Fibroblast of mammary gland (primary cell): Measurements from ENCODE around the gene NID1.
A peak's percentile ranks its signal among the peaks of the same experiment; 100 is the strongest.
"Not testable (repeated sequence)": the region's sequence is repeated elsewhere in the genome, so short reads cannot be mapped to it uniquely, and the experiment has no call there.

Source experiments
- DNase-seq: peaks from one replicate; pipeline ENCODE4 v3.0.0-alpha.2; 2010; ENCODE audit warnings: low read depth
- H3K4me3 ChIP-seq: 2 replicates; pipeline ENCODE4 v1.5.1; 2011; ENCODE audit warnings: low read depth, mild to moderate bottlenecking, low read length, moderate library complexity; ENCODE audit not compliant: control insufficient read depth
- TF ChIP-seq, protein P1 (sequence below): conservative IDR thresholded peaks from 2 replicates; pipeline ENCODE4 v1.5.1; 2011; ENCODE audit warnings: low read depth, low read length, inconsistent platforms; ENCODE audit not compliant: control insufficient read depth, insufficient read depth

The NID1 gene

DNA sequence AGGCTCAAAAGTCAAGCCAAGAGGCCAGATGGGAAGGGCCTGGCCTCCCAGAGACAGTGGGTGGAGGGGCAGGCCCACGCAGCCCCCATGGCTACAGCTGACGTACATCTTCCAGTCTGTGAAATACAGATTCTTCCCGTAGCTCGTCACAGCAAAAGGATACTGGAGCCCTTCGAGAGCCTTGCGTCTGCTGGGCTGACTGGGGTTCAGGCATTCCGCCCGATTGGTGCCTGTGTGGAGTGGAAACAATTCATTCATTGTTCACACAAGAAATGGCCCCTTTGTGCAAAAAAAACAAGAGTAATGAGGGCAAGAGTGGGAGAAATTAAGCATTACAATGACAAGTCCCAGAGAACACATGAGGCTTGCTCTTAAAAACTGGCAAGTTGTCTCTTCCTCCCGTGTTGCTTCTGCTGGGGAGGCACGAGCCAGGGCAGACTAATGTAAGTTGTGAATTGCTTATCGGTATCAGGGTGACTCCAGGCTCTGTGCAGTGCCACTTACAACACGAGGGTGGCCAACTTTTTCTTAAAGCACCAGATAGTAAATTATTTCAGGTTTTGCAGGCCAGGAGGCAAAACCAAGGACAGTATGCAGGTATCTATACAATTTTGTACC, 85.1 kb downstream of the NID1 start:
- no peak for DNase-seq
- H3K4me3 ChIP-seq: no peak overlapping the region
- TF ChIP-seq, protein P1, sequence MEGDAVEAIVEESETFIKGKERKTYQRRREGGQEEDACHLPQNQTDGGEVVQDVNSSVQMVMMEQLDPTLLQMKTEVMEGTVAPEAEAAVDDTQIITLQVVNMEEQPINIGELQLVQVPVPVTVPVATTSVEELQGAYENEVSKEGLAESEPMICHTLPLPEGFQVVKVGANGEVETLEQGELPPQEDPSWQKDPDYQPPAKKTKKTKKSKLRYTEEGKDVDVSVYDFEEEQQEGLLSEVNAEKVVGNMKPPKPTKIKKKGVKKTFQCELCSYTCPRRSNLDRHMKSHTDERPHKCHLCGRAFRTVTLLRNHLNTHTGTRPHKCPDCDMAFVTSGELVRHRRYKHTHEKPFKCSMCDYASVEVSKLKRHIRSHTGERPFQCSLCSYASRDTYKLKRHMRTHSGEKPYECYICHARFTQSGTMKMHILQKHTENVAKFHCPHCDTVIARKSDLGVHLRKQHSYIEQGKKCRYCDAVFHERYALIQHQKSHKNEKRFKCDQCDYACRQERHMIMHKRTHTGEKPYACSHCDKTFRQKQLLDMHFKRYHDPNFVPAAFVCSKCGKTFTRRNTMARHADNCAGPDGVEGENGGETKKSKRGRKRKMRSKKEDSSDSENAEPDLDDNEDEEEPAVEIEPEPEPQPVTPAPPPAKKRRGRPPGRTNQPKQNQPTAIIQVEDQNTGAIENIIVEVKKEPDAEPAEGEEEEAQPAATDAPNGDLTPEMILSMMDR: no peak

DNA sequence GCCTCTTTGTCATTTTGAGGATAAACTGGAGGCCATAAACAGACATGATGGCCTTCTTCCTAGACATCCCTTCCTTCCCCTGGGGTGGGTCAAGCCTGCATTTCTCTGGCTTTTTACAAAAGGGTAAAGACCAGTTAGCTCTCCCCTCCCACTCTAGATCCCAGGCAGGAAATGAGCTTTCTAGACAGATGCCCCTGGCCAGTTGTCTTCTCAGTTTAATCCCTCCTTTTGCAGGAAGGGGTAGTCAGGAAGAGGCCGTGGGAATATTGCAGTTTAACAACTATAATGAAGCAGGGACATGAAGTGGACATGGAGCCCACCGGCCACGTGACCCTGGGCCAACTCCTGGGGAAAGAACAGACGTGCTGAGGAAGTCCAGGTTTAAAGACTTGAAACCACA, 85.7 kb downstream of the NID1 start:
- no peak overlapping the region for H3K4me3 ChIP-seq
- TF ChIP-seq, protein P1: no peak
- DNase-seq: no peak

DNA sequence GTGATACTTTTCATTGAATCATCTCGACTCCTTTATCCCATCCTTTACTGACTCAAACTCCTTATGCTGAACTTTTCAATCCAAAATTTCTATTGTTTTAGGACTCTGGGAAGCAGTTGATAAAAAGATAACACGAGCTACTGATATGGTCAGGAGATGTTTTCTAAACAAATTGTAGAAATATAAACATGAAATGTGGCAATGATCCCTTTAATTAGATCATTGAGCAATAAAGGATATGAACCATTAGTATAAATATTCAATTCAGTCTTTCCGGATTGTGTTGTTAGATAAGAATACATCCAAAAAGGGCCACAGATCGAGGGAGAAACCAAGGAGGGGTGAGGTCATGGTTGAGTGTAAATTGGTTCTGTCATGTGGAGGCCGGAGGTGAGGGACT, 88.4 kb downstream of the NID1 start:
- TF ChIP-seq, protein P1: no peak
- DNase-seq: no peak
- no peak overlapping the region for H3K4me3 ChIP-seq

DNA sequence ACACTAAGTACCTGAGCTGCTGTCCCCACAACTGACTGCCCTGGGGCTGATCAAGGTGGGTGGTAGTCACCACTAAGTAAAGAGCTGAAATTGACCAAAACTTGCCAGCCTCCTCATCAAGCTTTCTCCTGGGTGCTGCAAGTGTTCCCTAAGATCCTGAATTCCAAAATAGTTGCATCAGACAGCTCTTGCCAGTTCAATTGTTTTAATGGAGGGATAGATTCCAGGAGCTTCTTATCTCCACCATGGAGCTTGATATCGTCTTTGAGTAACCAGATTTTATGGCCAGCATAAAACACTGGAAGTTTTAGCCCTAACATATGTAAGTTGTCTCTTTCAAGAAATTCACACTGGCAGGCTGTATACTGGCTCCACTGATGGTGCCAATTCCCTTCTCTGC, 90.3 kb downstream of the NID1 start:
- H3K4me3 ChIP-seq: no peak overlapping the region
- TF ChIP-seq, protein P1: no peak
- no peak for DNase-seq

DNA sequence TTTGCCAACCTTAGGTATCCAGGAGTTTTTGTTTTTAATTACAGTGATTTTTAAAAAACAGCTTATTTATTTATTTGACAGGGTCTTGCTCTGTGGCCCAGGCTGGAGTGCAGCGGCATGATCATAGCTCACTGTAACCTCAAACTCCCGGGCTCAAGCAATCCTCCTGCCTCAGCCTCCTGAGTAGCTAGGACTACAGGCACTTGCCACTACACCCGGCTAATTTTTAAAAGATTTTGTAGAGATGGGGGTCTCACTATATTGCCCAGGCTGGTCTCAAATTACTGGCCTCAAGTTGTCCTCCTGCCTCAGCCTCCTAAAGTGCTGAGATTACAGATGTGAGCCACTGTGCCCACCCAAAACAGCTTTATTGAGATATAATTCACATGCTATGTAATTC, 92.2 kb downstream of the NID1 start:
- DNase-seq, H3K4me3 ChIP-seq: not testable (repeated sequence)

DNA sequence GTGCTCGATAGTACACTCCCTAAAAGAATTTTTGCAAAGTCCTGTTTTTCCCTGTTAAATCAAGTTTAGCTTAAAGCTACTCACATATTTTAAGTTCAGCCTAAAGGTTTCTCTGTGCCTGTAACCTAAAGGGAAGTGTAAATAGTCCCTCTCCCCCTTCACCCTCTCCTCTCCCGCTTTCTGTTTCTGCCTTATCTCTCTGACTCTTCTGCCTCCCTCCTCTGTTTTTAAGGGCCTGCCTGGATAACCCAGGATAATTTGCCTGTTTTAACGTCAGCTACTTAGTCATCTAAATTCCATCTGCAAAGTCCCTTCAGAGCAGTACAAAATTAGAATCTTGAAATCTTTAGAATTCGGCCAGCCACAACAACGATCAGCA, 92.6 kb downstream of the NID1 start:
- TF ChIP-seq, protein P1: no peak
- peak overlapping the region; percentile 1 for H3K4me3 ChIP-seq
- peak; percentile 91 for DNase-seq

DNA sequence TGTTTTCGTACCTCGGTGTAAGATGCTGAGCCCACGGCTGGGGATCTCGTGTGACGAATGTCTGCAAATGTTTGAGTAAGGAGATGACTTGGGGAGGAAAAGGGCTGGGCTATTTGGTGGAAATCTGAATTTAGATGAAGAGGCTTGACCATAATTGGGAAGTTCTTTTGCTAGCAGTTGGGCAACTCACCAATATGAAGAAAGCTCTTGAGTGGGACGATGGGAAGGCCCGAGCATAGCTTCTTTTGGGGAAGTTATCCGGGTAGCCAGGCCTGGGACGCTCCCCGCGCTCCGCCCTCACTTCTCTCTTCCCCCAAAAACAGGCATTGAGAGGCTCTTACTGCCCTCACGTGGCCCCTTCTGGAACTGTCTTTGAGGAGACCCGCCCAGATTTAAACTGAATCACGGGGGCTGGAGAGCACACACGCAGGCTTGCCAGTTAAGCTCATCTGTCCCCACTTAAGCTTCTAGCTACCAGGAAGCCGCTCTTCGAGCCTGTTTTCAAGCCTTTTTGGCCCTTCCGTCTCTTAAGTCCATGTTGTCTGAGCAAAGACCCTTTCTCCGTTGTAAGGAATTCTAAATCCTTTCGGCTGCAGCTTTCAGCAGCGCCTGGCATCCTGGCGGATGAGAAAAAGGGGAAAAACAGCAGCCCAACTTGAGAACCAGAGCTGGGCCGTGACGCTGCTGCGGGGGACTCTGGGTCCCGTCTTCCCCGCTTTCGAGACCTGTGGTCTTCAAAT, 93.1 kb downstream of the NID1 start:
- peak; percentile 98 for DNase-seq
- H3K4me3 ChIP-seq: peak overlapping the region; percentile 1

More for the DNA sequence above, 93.1 kb downstream of the NID1 start:
- TF ChIP-seq, protein P1: peak; percentile 84
